Transverse colon (tissue), 4 donors: ENCODE data around the gene UQCR11. TPM values are rescaled to one million over a fixed set of nuclear protein-coding genes. Genes with fewer than 3 reads are reported as not detected.

Experiments used
- DNase-seq: peaks from one replicate; pipeline ENCODE4 v3.0.0-alpha.2; 2019
- H3K27ac ChIP-seq, 4 donors: fragments of 200-600 bp; sonication (generic); 2 replicates each; pipeline ENCODE4 v1.5.1; 2016 to 2018; ENCODE audit warnings: inconsistent platforms in 4 of 4
- H3K27me3 ChIP-seq: fragments of 200-600 bp; sonication (generic); 2 replicates; pipeline ENCODE4 v1.5.1; 2017; ENCODE audit warnings: inconsistent platforms
- H3K36me3 ChIP-seq, 4 donors: fragments of 200-600 bp; sonication (generic); 2 replicates each; pipeline ENCODE4 v1.5.1; 2017 to 2019; ENCODE audit warnings: inconsistent platforms in 4 of 4
- H3K4me1 ChIP-seq, 4 donors: fragments of 200-600 bp; sonication (generic); 2 replicates each; pipeline ENCODE4 v1.5.1; 2017 to 2020; ENCODE audit warnings: inconsistent platforms in 4 of 4
- H3K4me3 ChIP-seq, 4 donors: fragments of 200-600 bp; sonication (generic); 1 replicate in 1 of 4; 2 replicates in 3 of 4; pipeline versions ENCODE4 v1.5.1 to v1.6.1; 2017 to 2019; ENCODE audit warnings: inconsistent platforms in 4 of 4
- H3K9me3 ChIP-seq, 2 donors: fragments of 200-600 bp; sonication (generic); 2 replicates each; pipeline ENCODE4 v1.5.1; 2017 to 2019; ENCODE audit warnings: inconsistent platforms in 2 of 2
- CTCF ChIP-seq, 5 experiments: fragments of 200-600 bp in 3 of 5; fragments of 450-650 bp in 2 of 5; sonication (generic) in 3 of 5; IDR thresholded peaks; 1 replicate in 2 of 5; 2 replicates in 3 of 5; pipeline ENCODE4 v1.5.1; 2016 to 2017; ENCODE audit warnings: antibody characterized with exemption in 5 of 5, inconsistent platforms in 3 of 5, mild to moderate bottlenecking in 2 of 5, moderate library complexity in 1 of 5
- EP300 ChIP-seq: sonication (generic); formaldehyde crosslinking; IDR thresholded peaks from one replicate; pipeline ENCODE4 v1.6.1; 2017; ENCODE audit warnings: antibody characterized with exemption, low read depth
- POLR2A ChIP-seq: fragments of 450-650 bp; IDR thresholded peaks from one replicate; pipeline ENCODE4 v1.6.1; 2016; ENCODE audit warnings: antibody characterized with exemption, mild to moderate bottlenecking, moderate library complexity
- POLR2AphosphoS5 ChIP-seq, 3 donors: sonication (generic); formaldehyde crosslinking; IDR thresholded peaks; one replicate each; pipeline ENCODE4 v1.6.1; 2016; ENCODE audit warnings: antibody characterized with exemption in 3 of 3
- WGBS, 2 donors: methylation state at CpG; one replicate each; pipeline ENCODE4 v1.1.5; 2018; ENCODE audit warnings: low coverage in 1 of 2; 5-methylcytosine and 5-hydroxymethylcytosine counted together
- in situ Hi-C, 4 donors: fragments of 200-750 bp; cut with MboI; loops; one replicate each; pipeline versions ENCODE4 v1.15.0 to v1.15.1; 2017; ENCODE audit warnings: low sequenced_read_pairs in 3 of 4, low pct_ligation_motif_present in 1 of 4, low pct_unique_long_range_greater_than_20kb in 1 of 4
- intact Hi-C: fragments of 100-400 bp; cut with DNase I; formaldehyde crosslinking; loops from one replicate; pipeline ENCODE4 v1.15.1; 2023; ENCODE audit warnings: low total_unique reads
- total RNA-seq, 4 donors: library from RNA; depleted of rRNA; stranded (reverse); fragments of >200 nt; gene quantifications; one replicate each; pipeline ENCODE4 v1.1.0, GENCODE V29; 2016

Gene UQCR11
- total RNA-seq, 4 donors from 2014 or later: 19.9 to 120 (median 60.8) TPM

GRCh38 chr19:1563251-1563650 is 42.0 kb downstream of the UQCR11 start:
- Histone ChIP-seq H3K27me3 (no peaks in the 10 kb centered on the region), H3K4me1 (peaks cover 3 to 16% (median 10%) of the 10 kb centered on the region in 4 donors), H3K36me3 (no peaks in the 10 kb centered on the region), H3K27ac (no peak overlapping the region), H3K4me3 (no peak overlapping the region), H3K9me3 (no peaks in the 10 kb centered on the region)
- TF ChIP-seq CTCF (IDR thresholded peaks at IDR 0.05): no peak
- no peak for TF ChIP-seq POLR2A
- TF ChIP-seq POLR2AphosphoS5 (IDR thresholded peaks at IDR 0.05): no peak
- TF ChIP-seq EP300: no peak
- in situ Hi-C loops: no loop called here
- WGBS, 2 donors: 82 to 86% methylated on average over 3 to 6 of the region's 6 CpGs
- no peak for DNase-seq
- intact Hi-C loops: no loop called here

GRCh38 chr19:1561236-1561842 is 43.9 kb downstream of the UQCR11 start:
- H3K4me3 ChIP-seq: no peak overlapping the region
- WGBS, 2 donors: 80 to 90% methylated on average over 1 to 17 of the region's 17 CpGs
- no peak for DNase-seq
- no peaks in the 10 kb centered on the region for H3K27me3 ChIP-seq
- peaks cover 0 to 3% (median 0%) of the 10 kb centered on the region in 4 donors for H3K36me3 ChIP-seq
- H3K27ac ChIP-seq: no peak overlapping the region
- intact Hi-C loops (no loop called here), in situ Hi-C loops (no loop called here)
- TF ChIP-seq POLR2AphosphoS5 (IDR thresholded peaks at IDR 0.05): no peak
- TF ChIP-seq POLR2A: no peak
- TF ChIP-seq EP300: no peak
- TF ChIP-seq CTCF (IDR thresholded peaks at IDR 0.05): no peak
- no peaks in the 10 kb centered on the region for H3K9me3 ChIP-seq
- H3K4me1 ChIP-seq: peaks cover 3 to 6% (median 4%) of the 10 kb centered on the region in 4 donors

GRCh38 chr19:1560286-1560882 is 44.9 kb downstream of the UQCR11 start:
- no peak overlapping the region for H3K27ac ChIP-seq
- in situ Hi-C loops: no loop called here
- WGBS, 2 donors: 75 to 81% methylated on average over 4 to 16 of the region's 25 CpGs

More at GRCh38 chr19:1560286-1560882, 44.9 kb downstream of the UQCR11 start:
- Histone ChIP-seq H3K4me3 (no peak overlapping the region), H3K36me3 (peaks cover 0 to 4% (median 0%) of the 10 kb centered on the region in 4 donors), H3K9me3 (no peaks in the 10 kb centered on the region), H3K27me3 (no peaks in the 10 kb centered on the region), H3K4me1 (no peaks in the 10 kb centered on the region)
- no peak for TF ChIP-seq POLR2AphosphoS5 (IDR thresholded peaks at IDR 0.05)
- TF ChIP-seq CTCF (IDR thresholded peaks at IDR 0.05): no peak
- no peak for TF ChIP-seq POLR2A
- no peak for TF ChIP-seq EP300
- DNase-seq: no peak
- intact Hi-C loops: no loop called here
